Mesodermal cell (in vitro differentiated cells): ENCODE data around the gene TOLLIP. TPM values are rescaled to one million over a fixed set of nuclear protein-coding genes. Genes with fewer than 3 reads are reported as not detected.
"Not testable (repeated sequence)": the region's sequence is repeated elsewhere in the genome, so short reads cannot be mapped to it uniquely, and the experiment has no call there.

ENCODE experiments used
- H3K27ac ChIP-seq: 2 replicates; pipeline ENCODE4 v1.7.0; 2013; ENCODE audit warnings: mild to moderate bottlenecking, low read depth, low read length, moderate library complexity; ENCODE audit not compliant: severe bottlenecking
- H3K36me3 ChIP-seq: 2 replicates; pipeline ENCODE4 v1.7.1; 2013; ENCODE audit warnings: mild to moderate bottlenecking, low read length, moderate library complexity; ENCODE audit not compliant: control insufficient read depth, insufficient read depth
- H3K4me1 ChIP-seq: one replicate; pipeline ENCODE4 v1.7.1; 2013; ENCODE audit warnings: mild to moderate bottlenecking, low read length; ENCODE audit not compliant: insufficient read depth, control insufficient read depth, poor library complexity, severe bottlenecking
- H3K4me3 ChIP-seq: 2 replicates; pipeline ENCODE4 v1.7.0; 2013; ENCODE audit warnings: low read length, control low read depth, mild to moderate bottlenecking; ENCODE audit not compliant: insufficient read depth, poor library complexity, severe bottlenecking; ENCODE audit errors: extremely low read depth
- H3K9me3 ChIP-seq: 2 replicates; pipeline ENCODE4 v1.7.1; 2013; ENCODE audit warnings: mild to moderate bottlenecking, low read length, moderate library complexity; ENCODE audit not compliant: control insufficient read depth
- WGBS, 2 experiments: methylation state at CpG; one replicate each; pipeline ENCODE4 v1.1.5; 2013; ENCODE audit warnings: missing lambda C conversion rate in 2 of 2; ENCODE audit not compliant: insufficient coverage in 2 of 2; 5-methylcytosine and 5-hydroxymethylcytosine counted together
- polyA plus RNA-seq, 2 experiments: library from polyadenylated mRNA; stranded (reverse); fragments of 50-300 nt; gene quantifications; one replicate each; pipeline ENCODE4 v1.2.3, GENCODE V29; 2013

The TOLLIP gene
- polyA plus RNA-seq (2013, experiment 1 of 2), result 28.2 TPM
- polyA plus RNA-seq (2013, experiment 2 of 2), result 16.8 TPM

DNA sequence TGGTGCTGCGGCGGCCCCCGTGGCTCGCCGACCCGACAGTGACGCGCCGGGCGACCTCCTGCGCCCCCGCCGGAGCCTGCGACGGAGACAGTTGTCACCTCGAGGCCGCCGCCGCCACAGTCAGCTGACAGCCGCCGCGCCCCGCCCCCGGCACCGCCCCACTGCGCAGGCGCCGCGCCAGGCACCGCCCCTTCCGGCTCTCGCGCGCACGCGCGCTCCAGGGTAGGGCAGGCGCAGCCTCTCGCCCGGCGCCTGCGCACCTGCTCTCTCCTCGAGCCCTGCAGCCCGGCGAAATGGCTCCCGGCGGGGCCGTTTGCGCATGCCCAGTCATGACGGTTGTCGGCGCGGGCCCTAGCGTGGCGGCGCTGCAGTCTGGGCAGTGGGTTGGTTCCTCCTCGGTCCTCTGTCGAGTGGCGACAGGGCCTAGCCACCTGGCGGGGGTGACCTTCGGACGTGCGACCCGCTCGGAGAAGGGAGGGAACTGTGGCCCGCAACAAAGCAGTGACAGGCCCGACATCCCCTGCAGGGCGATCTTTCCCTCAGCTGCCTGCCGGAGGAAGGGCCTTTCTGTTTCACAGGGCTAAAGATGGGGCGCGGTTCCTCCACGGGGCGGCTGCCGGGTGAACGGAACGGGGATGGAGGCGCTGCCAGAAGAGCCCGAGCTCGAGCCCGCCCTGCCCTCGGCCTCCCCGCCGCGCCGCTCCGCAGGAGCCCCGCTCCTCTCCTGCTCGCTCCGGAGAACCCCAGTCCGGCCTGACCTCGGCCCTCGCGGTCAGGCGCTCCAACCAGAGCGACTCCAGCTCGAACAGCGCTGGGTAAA lies at the start of gene TOLLIP:
TSS of gene TOLLIP (minus strand) at position 135 of the 820 bp plus-strand sequence. CDS start at position 1, 134 bp downstream.
- 8% methylated on average over 92 to 97 of the region's 97 CpGs for WGBS, 2 experiments
- H3K36me3 ChIP-seq, result peaks cover 24% of the 10 kb centered on the region
- H3K27ac ChIP-seq, result peak within 1 kb of the TSS; percentile 66
- peaks cover 6% of the 10 kb centered on the region for H3K4me1 ChIP-seq
- H3K4me3 ChIP-seq, result peak within 1 kb of the TSS; percentile 71
- peaks cover 26% of the 10 kb centered on the region for H3K9me3 ChIP-seq

DNA sequence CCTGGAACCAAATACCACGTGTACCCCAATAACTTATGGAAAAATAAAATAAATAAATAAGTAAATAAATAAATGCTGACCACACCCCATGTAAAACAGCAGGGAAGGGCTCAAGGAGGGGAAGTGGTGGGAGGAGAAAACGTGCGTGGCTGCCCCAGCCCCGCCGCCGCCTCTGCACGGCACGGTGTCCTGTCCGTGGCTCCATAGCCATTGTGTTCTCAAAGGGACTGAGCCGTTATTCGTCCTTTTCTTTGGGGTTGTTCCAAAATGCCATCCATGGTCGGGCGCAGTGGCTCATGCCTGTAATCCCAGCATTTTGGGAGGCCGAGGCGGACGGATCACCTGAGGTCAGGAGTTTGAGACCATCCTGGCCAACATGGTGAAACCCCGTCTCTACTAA lies 49.5 kb upstream of the TOLLIP start:
- H3K9me3 ChIP-seq, H3K4me1 ChIP-seq, H3K4me3 ChIP-seq, H3K27ac ChIP-seq, H3K36me3 ChIP-seq: not testable (repeated sequence)
- WGBS, 2 experiments, result 94% methylated on average over 10 to 14 of the region's 17 CpGs

GRCh38 chr11:1358286-1358685 lies 48.9 kb upstream of the TOLLIP start:
- Histone ChIP-seq H3K4me3 (no peak overlapping the region), H3K27ac (no peak overlapping the region), H3K4me1 (no peaks in the 10 kb centered on the region), H3K36me3 (no peaks in the 10 kb centered on the region), H3K9me3 (no peaks in the 10 kb centered on the region)
- WGBS, 2 experiments, result 87 to 91% methylated on average over 13 to 14 of the region's 16 CpGs

DNA sequence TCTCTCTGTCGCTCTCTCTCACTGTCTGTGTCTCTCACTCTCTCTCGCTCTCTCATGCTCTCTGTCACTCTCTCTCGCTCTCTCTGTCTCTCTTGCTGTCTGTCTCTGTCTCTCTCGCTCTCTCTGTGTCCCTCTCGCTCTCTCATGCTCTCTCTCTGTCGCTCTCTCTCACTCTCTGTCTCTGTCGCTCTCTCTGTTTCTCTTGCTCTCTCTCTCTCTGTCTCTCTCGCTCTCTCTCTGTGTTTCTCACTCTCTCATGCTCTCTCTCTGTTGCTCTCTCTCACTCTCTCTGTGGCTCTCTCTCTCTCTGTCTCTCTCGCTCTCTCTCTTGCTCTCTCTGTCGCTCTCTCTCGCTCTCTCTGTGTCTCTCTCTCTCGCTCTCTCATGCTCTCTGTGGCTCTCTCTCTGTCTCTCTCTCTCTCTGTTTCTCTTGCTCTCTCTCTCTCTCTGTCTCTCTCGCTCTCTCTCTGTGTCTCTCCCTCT lies 47.1 kb upstream of the TOLLIP start:
- WGBS, 2 experiments, result 85 to 90% methylated on average over 12 to 13 of the region's 13 CpGs
- no peaks in the 10 kb centered on the region for H3K36me3 ChIP-seq
- no peak overlapping the region for H3K4me3 ChIP-seq
- no peak overlapping the region for H3K27ac ChIP-seq
- H3K9me3 ChIP-seq, result no peaks in the 10 kb centered on the region
- no peaks in the 10 kb centered on the region for H3K4me1 ChIP-seq

GRCh38 chr11:1356007-1356435 lies 46.6 kb upstream of the TOLLIP start:
- Histone ChIP-seq H3K4me3 (no peak overlapping the region), H3K4me1 (no peaks in the 10 kb centered on the region), H3K36me3 (no peaks in the 10 kb centered on the region), H3K9me3 (no peaks in the 10 kb centered on the region), H3K27ac (no peak overlapping the region)
- whole genome bisulfite sequencing, 2 experiments, result 85 to 91% methylated on average over 8 to 13 of the region's 14 CpGs

- Histone ChIP-seq H3K4me3 (no peak overlapping the region), H3K27ac (no peak overlapping the region), H3K36me3 (no peaks in the 10 kb centered on the region), H3K4me1 (no peaks in the 10 kb centered on the region), H3K9me3 (no peaks in the 10 kb centered on the region)
- WGBS, 2 experiments, result 90 to 92% methylated on average over 31 to 32 of the region's 32 CpGs
Observed at GRCh38 chr11:1354125-1354938, 44.9 kb upstream of the TOLLIP start.

DNA sequence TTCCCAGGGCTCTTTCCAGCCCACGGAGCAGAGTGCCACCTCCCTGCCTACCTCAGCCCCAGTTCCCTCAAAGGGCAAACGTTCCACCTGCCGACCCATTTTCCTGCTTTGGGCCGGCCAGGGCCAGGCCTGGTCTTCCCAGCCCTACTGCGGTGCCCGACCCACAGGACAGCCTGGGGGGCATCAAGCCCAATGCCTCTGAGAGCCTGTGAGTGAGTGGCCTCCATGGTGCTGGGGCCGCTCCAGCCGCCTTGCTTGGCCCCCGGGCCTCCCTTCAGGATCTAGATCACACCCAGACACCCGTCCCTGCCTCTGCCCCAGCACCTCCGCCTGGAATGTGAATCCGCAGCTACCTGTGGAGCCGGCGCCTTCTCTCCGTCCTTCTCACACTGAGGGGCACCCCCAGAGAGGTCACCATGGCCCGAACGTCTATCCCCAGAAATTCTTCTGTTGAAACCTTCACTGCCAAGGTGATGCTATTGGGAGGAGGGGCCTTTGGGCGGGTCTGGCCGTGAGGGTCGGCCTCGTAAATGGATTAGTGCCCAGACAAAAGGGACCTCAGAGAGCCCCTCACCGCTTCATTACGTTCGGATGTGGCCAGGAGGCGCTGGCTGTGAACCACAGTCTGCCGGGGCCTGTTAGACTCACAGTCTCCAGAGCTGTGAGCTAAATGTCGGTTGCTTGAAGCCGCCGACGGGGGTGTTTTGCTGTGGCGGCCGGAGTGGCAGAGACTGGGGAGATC lies 44.1 kb upstream of the TOLLIP start:
- H3K4me1 ChIP-seq, result no peaks in the 10 kb centered on the region
- no peak overlapping the region for H3K4me3 ChIP-seq
- H3K27ac ChIP-seq, result no peak overlapping the region
- whole genome bisulfite sequencing, 2 experiments, result 72 to 85% methylated on average over 27 to 32 of the region's 32 CpGs
- H3K36me3 ChIP-seq, result no peaks in the 10 kb centered on the region
- no peaks in the 10 kb centered on the region for H3K9me3 ChIP-seq

GRCh38 chr11:1352696-1353382 lies 43.4 kb upstream of the TOLLIP start:
- Histone ChIP-seq H3K4me1 (no peaks in the 10 kb centered on the region), H3K27ac (no peak overlapping the region), H3K4me3 (no peak overlapping the region), H3K36me3 (no peaks in the 10 kb centered on the region), H3K9me3 (no peaks in the 10 kb centered on the region)
- 89 to 91% methylated on average over 3 to 4 of the region's 8 CpGs for WGBS, 2 experiments

- H3K4me3 ChIP-seq, result no peak overlapping the region
- WGBS, 2 experiments, result 48 to 76% methylated on average over 9 to 10 of the region's 12 CpGs
- H3K4me1 ChIP-seq, result no peaks in the 10 kb centered on the region
- H3K27ac ChIP-seq, result no peak overlapping the region
- H3K36me3 ChIP-seq, result no peaks in the 10 kb centered on the region
- H3K9me3 ChIP-seq, result no peaks in the 10 kb centered on the region
Observed at GRCh38 chr11:1351278-1351937, 42.0 kb upstream of the TOLLIP start.
